ENCODE data around the gene LRRC56. TPM values are rescaled to one million over a fixed set of nuclear protein-coding genes. Genes with fewer than 3 reads are reported as not detected.
A peak's percentile ranks its signal among the peaks of the same experiment; 100 is the strongest.

LRRC56 gene, protein sequence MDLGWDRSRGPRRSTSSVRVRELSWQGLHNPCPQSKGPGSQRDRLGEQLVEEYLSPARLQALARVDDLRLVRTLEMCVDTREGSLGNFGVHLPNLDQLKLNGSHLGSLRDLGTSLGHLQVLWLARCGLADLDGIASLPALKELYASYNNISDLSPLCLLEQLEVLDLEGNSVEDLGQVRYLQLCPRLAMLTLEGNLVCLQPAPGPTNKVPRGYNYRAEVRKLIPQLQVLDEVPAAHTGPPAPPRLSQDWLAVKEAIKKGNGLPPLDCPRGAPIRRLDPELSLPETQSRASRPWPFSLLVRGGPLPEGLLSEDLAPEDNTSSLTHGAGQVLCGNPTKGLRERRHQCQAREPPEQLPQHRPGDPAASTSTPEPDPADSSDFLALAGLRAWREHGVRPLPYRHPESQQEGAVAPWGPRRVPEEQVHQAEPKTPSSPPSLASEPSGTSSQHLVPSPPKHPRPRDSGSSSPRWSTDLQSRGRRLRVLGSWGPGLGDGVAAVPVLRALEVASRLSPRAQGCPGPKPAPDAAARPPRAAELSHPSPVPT
- 1 to 10 TPM in 2 of 6 donors, under 1 TPM in 3, not detected in 1; 0.66 to 1.6 (median 0.92) TPM for polyA plus RNA-seq (ENCODE audit: low read depth in 6 of 6)

DNA sequence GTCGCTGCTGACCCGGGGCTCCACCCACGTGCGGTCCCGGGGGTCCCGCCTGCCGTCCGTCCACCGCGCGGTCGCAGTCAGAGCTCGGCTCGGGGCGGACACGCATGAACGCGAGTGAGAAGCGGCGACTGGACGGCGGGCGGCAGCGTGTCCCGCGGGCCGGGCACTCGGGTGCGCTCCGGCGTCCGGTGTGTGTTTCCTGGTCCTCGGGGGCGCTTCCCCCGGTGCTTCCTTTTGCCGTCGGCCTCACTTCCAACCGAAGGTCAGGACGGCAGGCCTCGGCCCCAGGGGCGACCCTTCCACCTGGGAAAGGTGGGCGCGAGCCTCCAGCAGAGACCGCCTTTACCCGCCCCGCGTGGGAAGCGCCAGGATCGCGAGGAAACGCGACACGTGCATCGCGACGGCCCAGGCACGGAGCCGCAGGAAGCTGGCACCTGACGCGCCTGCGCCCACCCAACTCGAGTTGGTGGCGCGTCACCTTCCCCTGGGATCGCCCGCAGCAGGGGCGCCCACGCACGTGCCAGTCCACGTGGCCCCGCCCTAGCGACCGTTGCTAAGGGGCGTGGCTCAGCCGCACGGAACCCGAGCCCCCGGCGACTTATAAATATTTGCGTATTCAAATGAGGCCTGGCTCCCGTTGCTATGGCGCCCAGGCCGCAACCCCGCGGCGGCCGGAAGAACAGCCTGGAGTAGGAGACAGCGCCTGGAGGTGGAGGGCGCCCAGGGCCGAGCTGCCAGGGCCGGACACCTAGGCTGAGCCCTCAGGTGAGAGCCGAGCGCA is at the start of gene LRRC56:
TSS of gene LRRC56 (plus strand) at position 687 of the 781 bp plus-strand sequence. CDS start 3,158 bp downstream, outside the sequence.
- peak within 1 kb of the TSS; percentile 84 to 99 (median 96) for H3K4me3 Mint-ChIP-seq
- H3K27me3 Mint-ChIP-seq, result no peaks in the 10 kb centered on the region
- H3K4me1 Mint-ChIP-seq, result peaks cover 19 to 39% (median 22%) of the 10 kb centered on the region in 3 donors
- no peaks in the 10 kb centered on the region for H3K36me3 Mint-ChIP-seq
- peak; percentile 100 for DNase-seq
- ATAC-seq (ENCODE audit: low read depth in 2 of 2), result peak; percentile 54 to 60
- H3K27ac Mint-ChIP-seq, result peak within 1 kb of the TSS; percentile 98 to 100 (median 100)
- H3K9me3 Mint-ChIP-seq, result no peaks in the 10 kb centered on the region

DNA sequence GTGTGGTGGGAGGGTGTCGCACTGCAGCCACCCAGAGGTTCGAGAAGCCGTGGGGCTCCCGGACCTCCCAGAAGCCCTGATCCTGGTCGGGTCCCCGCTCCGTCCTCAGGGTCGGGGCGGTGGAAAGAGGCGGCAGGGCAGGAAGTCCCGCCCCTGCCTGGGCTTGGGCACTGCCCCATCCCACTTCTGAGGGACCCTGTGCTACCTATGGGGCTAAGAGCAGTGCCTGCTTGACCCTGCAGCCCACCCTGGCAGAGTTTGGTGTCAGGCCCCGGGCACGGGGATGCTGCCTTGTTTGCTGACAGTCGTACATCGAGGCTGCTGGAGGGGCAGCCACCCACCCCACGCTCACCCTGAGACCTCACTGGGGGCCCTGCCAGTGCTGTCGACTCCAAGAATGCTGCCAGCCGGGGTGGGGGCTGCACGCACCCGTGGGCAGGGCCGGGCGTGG is 49.7 kb upstream of the LRRC56 start:
- Mint-ChIP-seq H3K27ac (no peak overlapping the region), H3K4me1 (peaks cover 0 to 5% (median 0%) of the 10 kb centered on the region in 3 donors), H3K27me3 (no peaks in the 10 kb centered on the region), H3K36me3 (no peaks in the 10 kb centered on the region), H3K9me3 (no peaks in the 10 kb centered on the region), H3K4me3 (no peak overlapping the region)
- DNase-seq, result no peak
- no peak for ATAC-seq (ENCODE audit: low read depth in 2 of 2)

DNA sequence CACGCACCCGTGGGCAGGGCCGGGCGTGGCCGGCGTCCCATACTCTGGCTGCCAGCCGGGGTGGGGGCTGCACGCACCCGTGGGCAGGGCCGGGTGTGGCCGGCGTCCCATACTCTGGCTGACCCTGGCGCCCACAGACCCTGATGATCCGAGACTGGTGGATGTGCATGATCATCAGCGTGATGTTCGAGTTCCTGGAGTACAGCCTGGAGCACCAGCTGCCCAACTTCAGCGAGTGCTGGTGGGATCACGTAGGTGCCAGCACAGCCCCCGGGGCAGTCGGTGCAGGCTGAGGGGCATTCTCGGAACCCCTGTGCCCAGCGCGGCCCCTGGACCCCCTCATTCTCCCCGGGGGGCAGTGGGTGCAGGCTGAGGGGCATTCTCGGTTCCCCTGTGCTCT is 49.3 kb upstream of the LRRC56 start:
- Mint-ChIP-seq H3K27me3 (no peaks in the 10 kb centered on the region), H3K4me1 (peaks cover 0 to 5% (median 0%) of the 10 kb centered on the region in 3 donors), H3K27ac (no peak overlapping the region), H3K9me3 (no peaks in the 10 kb centered on the region), H3K4me3 (no peak overlapping the region), H3K36me3 (no peaks in the 10 kb centered on the region)
- ATAC-seq (ENCODE audit: low read depth in 2 of 2), result no peak
- no peak for DNase-seq

DNA sequence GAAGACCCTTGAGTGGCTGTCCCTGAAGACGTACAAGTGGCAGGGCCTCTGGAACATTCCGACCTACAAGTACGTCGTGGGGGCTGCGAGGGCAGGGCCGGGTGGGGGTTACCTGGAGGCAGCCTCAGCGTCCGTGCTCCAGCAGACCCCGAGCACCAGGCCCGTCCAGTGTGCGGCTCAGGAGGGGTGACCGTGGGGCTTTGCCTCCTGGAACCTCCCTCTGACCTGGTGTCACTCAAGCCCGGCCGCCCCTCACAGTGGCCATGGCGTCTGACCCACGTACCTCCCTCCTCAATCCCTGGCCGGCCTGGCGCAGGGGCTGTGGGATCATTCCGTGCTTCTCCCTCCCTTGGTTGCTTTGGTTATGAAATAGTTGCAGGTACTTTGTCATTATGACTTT is 48.7 kb upstream of the LRRC56 start:
- ATAC-seq (ENCODE audit: low read depth in 2 of 2) (no peak), DNase-seq (no peak)
- Mint-ChIP-seq H3K9me3 (no peaks in the 10 kb centered on the region), H3K4me1 (peaks cover 0 to 5% (median 0%) of the 10 kb centered on the region in 3 donors), H3K27ac (no peak overlapping the region), H3K4me3 (no peak overlapping the region), H3K36me3 (no peaks in the 10 kb centered on the region), H3K27me3 (no peaks in the 10 kb centered on the region)

DNA sequence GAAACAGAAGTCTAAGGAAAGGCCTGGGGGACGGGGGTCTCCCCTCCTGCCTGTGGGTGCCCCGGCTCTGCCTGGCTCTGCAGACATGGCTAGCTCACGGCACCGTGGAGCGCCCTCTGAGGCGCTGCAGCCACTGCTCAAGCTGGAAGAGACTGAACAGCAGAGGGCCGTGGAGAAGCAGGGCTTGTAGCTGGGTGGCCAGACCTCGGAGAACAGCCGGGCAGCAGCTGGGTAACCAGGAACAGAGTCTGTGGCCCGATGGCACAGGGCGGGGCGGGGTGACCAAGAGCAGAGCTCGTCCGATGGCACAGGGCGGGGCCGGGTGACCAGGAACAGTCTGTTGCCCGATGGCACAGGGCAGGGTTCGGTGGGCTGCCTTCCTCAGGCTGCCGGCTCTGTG is 48.3 kb upstream of the LRRC56 start:
- Mint-ChIP-seq H3K9me3 (no peaks in the 10 kb centered on the region), H3K4me1 (peaks cover 0 to 5% (median 0%) of the 10 kb centered on the region in 3 donors), H3K27me3 (no peaks in the 10 kb centered on the region), H3K27ac (no peak overlapping the region), H3K4me3 (no peak overlapping the region), H3K36me3 (no peaks in the 10 kb centered on the region)
- DNase-seq (no peak), ATAC-seq (ENCODE audit: low read depth in 2 of 2) (no peak)

DNA sequence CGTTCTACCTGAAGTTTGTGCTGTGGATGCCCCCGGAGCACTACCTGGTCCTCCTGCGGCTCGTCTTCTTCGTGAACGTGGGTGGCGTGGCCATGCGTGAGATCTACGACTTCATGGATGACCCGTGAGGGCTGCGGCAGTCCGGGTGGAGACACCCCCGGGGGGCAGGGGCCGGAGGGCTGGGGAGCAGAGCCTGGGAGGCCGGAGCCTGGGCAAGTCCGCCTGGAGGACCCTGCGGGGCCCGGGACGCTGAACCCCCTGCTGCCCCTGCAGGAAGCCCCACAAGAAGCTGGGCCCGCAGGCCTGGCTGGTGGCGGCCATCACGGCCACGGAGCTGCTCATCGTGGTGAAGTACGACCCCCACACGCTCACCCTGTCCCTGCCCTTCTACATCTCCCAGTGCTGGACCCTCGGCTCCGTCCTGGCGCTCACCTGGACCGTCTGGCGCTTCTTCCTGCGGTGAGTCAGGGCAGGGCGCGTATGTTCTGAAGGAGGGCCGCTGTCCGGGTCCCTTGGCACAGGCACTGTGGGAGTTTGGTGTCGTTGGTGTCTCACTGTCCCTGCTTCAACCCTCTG is 47.6 kb upstream of the LRRC56 start:
- no peak overlapping the region for H3K4me3 Mint-ChIP-seq
- H3K27ac Mint-ChIP-seq, result peak overlapping the region in 1 of 6 donors; percentile 15

DNA sequence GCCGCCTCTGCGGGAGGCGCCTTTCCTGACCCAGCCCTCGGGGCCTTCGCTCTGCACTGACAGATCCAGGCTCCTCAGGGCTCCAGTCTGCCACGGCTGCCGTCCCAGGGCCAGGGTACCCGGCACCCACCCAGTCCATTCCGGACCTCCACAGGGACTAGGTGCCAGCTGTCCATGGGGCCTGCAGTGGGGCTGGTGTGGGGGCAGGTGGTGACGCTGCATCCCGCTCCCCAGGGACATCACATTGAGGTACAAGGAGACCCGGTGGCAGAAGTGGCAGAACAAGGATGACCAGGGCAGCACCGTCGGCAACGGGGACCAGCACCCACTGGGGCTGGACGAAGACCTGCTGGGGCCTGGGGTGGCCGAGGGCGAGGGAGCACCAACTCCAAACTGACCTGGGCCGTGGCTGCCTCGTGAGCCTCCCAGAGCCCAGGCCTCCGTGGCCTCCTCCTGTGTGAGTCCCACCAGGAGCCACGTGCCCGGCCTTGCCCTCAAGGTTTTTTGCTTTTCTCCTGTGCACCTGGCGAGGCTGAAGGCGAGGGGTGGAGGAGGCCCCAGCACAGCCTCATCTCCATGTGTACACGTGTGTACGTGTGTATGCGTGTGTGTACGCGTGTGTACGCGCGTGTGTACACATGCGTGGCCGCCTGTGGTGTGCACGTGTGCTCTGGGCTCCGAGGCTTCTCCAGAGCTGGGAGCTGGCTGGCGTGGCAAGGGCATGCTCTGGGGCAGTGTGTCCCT is 47.0 kb upstream of the LRRC56 start:
- no peak for ATAC-seq (ENCODE audit: low read depth in 2 of 2)
- no peak for DNase-seq
- no peaks in the 10 kb centered on the region for H3K27me3 Mint-ChIP-seq
- no peaks in the 10 kb centered on the region for H3K36me3 Mint-ChIP-seq
- H3K4me1 Mint-ChIP-seq, result peaks cover 0 to 5% (median 0%) of the 10 kb centered on the region in 3 donors
- H3K27ac Mint-ChIP-seq, result no peak overlapping the region
- no peaks in the 10 kb centered on the region for H3K9me3 Mint-ChIP-seq
- H3K4me3 Mint-ChIP-seq, result no peak overlapping the region

More for the DNA sequence above, 47.6 kb upstream of the LRRC56 start:
- Mint-ChIP-seq H3K9me3 (no peaks in the 10 kb centered on the region), H3K27me3 (no peaks in the 10 kb centered on the region), H3K4me1 (peaks cover 0 to 5% (median 0%) of the 10 kb centered on the region in 3 donors), H3K36me3 (no peaks in the 10 kb centered on the region)
- no peak for ATAC-seq (ENCODE audit: low read depth in 2 of 2)
- DNase-seq, result no peak

DNA sequence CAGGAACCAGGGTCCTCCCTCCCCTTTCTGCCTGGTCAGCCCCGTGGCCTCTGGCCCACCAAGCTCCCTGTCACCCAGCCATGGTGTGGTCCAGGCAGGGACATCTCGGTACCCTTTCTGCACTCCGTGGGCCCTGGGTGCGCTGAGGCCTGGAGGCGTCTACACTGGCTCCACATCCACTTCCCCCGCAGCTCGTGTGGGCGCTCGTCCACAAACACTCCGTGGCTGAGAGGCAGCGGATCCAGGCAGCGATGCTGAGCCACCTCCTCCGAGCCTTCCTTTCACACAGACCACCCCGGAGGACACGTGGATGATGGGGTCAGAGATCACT is 46.4 kb upstream of the LRRC56 start:
- Mint-ChIP-seq H3K4me1 (peaks cover 0 to 5% (median 2%) of the 10 kb centered on the region in 3 donors), H3K27ac (no peak overlapping the region), H3K27me3 (no peaks in the 10 kb centered on the region), H3K9me3 (no peaks in the 10 kb centered on the region), H3K4me3 (no peak overlapping the region), H3K36me3 (no peaks in the 10 kb centered on the region)
- ATAC-seq (ENCODE audit: low read depth in 2 of 2) (no peak), DNase-seq (no peak)

DNA sequence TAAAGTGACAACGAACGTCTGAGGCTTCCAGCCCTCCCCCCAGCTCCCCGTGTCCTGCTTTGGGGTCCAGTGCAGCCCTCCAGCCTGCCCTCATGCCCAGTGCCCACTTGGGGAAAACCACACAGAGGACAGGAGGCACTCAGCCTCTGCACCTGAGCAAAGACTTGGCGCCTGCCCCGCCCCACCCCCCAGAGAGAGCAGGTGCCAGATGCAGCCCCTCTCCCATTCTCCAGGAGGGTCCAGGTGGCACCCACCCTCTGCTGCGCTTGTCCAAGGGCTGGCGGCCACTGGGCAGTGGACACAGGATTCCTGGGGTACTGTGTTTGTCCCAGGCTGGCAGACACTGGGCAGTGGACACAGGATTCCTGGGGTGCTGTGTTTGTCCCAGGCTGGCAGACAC is 46.0 kb upstream of the LRRC56 start:
- no peak overlapping the region for H3K4me3 Mint-ChIP-seq
- DNase-seq, result no peak
- no peak for ATAC-seq (ENCODE audit: low read depth in 2 of 2)
- H3K4me1 Mint-ChIP-seq, result peaks cover 0 to 5% (median 4%) of the 10 kb centered on the region in 3 donors
- no peak overlapping the region for H3K27ac Mint-ChIP-seq
- H3K9me3 Mint-ChIP-seq, result no peaks in the 10 kb centered on the region
- no peaks in the 10 kb centered on the region for H3K36me3 Mint-ChIP-seq
- no peaks in the 10 kb centered on the region for H3K27me3 Mint-ChIP-seq

DNA sequence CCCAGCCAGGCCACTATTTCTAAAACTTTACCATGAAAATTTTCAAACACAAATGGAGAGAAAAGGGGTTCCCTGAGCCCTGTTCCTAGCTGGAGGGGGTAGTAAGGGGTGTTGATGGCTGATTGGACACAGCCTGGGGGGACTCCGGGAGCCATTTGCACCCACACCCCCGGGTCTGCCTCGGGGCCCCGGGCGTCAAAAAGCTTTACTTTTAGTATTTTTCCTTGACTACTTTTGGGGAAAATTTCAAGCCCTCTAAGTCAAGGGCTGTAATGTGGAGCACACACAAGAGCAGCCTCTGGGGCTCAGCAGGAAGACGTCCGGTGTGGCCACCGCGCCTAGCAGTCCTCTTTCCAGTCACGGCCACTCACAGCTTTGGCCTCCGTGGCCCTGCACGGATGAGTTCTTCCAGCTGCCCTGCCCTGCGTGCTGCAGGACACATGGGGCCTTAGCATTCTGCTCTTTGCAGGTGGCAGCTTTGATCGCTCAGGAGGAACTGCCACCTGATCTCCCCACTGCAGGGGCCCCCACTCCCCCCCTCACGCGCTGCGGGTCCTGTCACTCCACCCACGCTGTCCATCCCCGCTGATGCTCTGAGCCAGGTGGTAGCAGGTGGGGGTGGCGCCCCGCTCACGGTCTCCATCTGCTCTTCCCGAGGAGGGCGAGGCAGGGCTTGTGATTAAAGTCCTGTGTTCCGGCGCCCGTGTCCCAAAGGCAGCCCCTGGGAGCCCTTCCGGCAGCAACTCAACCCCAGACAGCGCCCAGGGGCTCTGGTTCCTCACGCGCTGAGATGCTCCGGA is 44.7 kb upstream of the LRRC56 start:
- Mint-ChIP-seq H3K4me1 (peaks cover 7 to 12% (median 9%) of the 10 kb centered on the region in 3 donors), H3K9me3 (no peaks in the 10 kb centered on the region), H3K4me3 (peak overlapping the region in 1 of 8 donors; percentile 22), H3K36me3 (peaks cover 8% of the 10 kb centered on the region in 2 donors), H3K27ac (peak overlapping the region in 2 of 6 donors; percentile 23 to 36), H3K27me3 (no peaks in the 10 kb centered on the region)
- ATAC-seq (ENCODE audit: low read depth in 2 of 2) (no peak), DNase-seq (no peak)

DNA sequence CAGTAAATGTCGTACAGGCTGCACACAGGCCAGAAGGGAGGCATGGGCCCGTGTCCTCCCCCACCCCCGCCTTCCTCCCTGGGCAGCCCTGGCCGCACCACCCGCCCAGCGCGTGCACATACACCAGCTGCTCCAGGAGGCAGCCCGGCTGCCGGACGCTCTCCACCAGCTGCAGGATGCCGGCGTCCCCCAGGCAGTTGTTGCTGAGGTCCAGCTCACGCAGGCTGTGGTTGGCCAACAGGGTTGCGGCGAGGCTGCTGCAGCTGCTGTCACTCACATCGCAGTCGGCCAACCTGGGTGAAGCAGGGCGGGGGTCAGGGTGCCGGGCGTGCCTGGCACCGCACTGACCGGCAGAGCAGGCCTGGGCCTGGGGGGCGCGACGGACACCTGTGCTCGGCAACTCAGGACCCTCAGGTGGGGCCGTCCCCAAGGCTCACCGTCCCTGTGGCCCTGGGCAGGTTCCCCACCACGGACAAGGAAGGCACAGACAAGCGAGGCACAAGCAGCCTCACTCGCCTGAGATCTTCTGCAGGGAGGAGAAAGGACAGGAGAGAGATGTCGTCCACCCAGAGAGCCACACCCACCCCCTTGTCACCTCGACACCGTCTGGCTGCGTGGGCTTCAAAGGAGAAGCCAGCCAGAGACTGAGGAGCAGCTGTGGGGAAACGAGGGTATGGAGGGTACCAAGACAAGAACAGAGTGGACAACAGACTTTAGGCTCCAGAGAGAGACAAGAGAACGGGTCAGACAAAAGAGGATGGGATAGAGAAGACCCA is 42.4 kb upstream of the LRRC56 start:
- peaks cover 9 to 18% of the 10 kb centered on the region in 2 donors for H3K36me3 Mint-ChIP-seq
- H3K4me3 Mint-ChIP-seq, result no peak overlapping the region
- H3K4me1 Mint-ChIP-seq, result peaks cover 7 to 10% (median 9%) of the 10 kb centered on the region in 3 donors
- ATAC-seq (ENCODE audit: low read depth in 2 of 2) (no peak), DNase-seq (no peak)
- H3K9me3 Mint-ChIP-seq, result no peaks in the 10 kb centered on the region
- H3K27ac Mint-ChIP-seq, result peak overlapping the region in 2 of 6 donors; percentile 13 to 80
- H3K27me3 Mint-ChIP-seq, result no peaks in the 10 kb centered on the region

All from naive B cell (primary cell).